Prostate gland (tissue), 2 donors: Measurements from ENCODE around the gene FAM120B.

Experiments used
- POLR2A ChIP-seq: fragments of 450-650 bp; IDR thresholded peaks from one replicate; pipeline ENCODE4 v1.6.1; 2016; ENCODE audit warnings: antibody characterized with exemption, mild to moderate bottlenecking
- POLR2AphosphoS5 ChIP-seq: sonication (generic); formaldehyde crosslinking; IDR thresholded peaks from one replicate; pipeline ENCODE4 v1.6.1; 2017; ENCODE audit warnings: antibody characterized with exemption
- TF ChIP-seq, protein P1 (sequence below), 4 experiments: fragments of 200-600 bp in 2 of 4; fragments of 450-650 bp in 2 of 4; sonication (generic) in 2 of 4; IDR thresholded peaks; 1 replicate in 3 of 4; 2 replicates in 1 of 4; pipeline ENCODE4 v1.5.1; 2016 to 2019; ENCODE audit warnings: antibody characterized with exemption in 4 of 4, mild to moderate bottlenecking in 2 of 4, moderate library complexity in 2 of 4

DNA sequence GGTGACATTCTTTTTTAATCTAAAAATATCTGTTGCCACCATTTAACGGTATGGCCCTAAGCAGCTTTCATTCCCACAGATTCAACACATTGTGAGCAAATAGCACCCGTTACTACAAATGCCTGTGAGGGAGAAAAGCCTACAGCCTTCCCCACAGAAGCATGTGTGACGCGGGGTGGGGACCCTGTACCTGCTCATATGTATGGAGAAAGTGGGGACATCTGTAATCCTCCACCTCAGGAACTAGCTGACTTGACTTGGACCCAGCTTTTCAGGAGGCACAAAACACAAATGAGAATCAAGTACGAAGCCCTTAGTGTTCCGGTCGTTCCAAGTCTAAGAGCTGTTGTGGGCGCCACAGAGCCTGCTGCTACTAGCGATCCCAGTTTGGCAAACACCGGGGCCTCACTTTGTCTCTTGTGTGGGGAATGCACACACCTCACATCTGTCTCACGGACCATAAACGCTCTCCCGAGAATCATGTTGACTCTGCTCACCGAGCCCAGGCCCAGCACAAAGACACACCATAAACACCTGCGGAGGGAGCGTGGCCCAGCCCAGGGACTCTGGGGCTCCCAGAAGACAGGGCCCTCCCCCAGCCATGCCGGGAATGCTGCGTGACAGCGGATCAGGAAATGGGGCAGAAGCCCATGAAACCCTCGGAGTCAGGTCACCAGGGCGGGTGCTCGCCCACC is 37.3 kb upstream of the FAM120B start:
- TF ChIP-seq POLR2A: no peak
- no peak for TF ChIP-seq POLR2AphosphoS5
- TF ChIP-seq, protein P1, sequence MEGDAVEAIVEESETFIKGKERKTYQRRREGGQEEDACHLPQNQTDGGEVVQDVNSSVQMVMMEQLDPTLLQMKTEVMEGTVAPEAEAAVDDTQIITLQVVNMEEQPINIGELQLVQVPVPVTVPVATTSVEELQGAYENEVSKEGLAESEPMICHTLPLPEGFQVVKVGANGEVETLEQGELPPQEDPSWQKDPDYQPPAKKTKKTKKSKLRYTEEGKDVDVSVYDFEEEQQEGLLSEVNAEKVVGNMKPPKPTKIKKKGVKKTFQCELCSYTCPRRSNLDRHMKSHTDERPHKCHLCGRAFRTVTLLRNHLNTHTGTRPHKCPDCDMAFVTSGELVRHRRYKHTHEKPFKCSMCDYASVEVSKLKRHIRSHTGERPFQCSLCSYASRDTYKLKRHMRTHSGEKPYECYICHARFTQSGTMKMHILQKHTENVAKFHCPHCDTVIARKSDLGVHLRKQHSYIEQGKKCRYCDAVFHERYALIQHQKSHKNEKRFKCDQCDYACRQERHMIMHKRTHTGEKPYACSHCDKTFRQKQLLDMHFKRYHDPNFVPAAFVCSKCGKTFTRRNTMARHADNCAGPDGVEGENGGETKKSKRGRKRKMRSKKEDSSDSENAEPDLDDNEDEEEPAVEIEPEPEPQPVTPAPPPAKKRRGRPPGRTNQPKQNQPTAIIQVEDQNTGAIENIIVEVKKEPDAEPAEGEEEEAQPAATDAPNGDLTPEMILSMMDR (IDR thresholded peaks at IDR 0.05): no peak
